T-helper 1 cell treated with Interleukin-12 subunit alpha and Interleukin-12 subunit beta and Interleukin-4 antibody, amounts not matched to agents 30 μg/mL and 1 μg/mL, for 36 hours (primary cell): Measurements from ENCODE around the gene TRIM46.
"Not testable (repeated sequence)": the region's sequence is repeated elsewhere in the genome, so short reads cannot be mapped to it uniquely, and the experiment has no call there.

ENCODE experiments used
- H3K27ac Mint-ChIP-seq: one replicate; pipeline ENCODE4 v1.8.0; 2021; ENCODE audit warnings: mild to moderate bottlenecking, mixed read lengths
- H3K27me3 Mint-ChIP-seq: one replicate; pipeline ENCODE4 v1.8.0; 2021; ENCODE audit warnings: low read depth, mixed read lengths
- H3K36me3 Mint-ChIP-seq: one replicate; pipeline ENCODE4 v1.8.0; 2021; ENCODE audit warnings: low read depth, mixed read lengths
- H3K4me1 Mint-ChIP-seq: one replicate; pipeline ENCODE4 v1.8.0; 2021; ENCODE audit warnings: low read depth, mixed read lengths
- H3K4me3 Mint-ChIP-seq: one replicate; pipeline ENCODE4 v1.8.0; 2021; ENCODE audit warnings: mild to moderate bottlenecking, moderate library complexity, mixed read lengths
- H3K9me3 Mint-ChIP-seq: one replicate; pipeline ENCODE4 v1.8.0; 2021; ENCODE audit warnings: mixed read lengths

TRIM46 gene

DNA sequence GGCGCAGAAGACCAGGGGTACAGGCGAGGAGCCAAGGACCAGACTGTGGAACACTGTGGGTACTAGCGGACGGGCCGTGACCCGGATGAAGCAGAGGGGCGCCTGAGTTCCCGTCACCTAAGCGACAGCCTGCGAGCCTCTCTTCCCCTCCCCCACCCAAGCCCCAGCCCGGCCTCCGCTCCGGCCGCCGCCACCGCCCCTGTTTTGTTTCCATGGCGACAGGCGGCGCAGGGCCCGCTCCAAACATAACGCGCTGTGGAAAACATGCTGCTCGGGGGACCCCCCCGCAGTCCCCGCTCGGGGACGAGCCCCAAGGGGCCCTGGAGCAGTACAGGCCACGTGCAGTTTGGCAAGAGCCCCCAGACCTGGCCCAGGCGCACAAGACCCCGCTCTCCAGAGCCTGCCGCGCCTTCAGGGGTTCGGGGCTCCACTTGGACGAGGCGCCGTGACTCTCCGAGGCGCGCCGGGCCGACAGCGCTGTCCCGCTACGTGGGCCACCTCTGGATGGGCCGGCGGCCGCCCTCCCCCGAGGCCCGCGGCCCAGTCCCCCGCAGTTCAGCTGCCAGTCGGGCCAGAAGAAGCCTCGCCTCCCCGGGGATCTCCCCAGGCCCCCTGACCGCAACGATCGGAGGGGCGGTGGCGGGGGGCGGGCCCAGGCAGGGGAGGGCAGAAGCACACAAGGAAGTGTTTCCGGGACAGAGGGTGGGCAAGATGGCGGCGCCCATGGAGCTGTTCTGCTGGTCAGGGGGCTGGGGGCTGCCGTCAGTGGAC is 35.1 kb downstream of the TRIM46 start, which contains the start of gene MTX1:
Gene MTX1 (plus strand): TSS at position 155 of the 771 bp plus-strand sequence. CDS start 110 bp downstream, at position 265.
- Mint-ChIP-seq H3K36me3 (peaks cover 3% of the 10 kb centered on the region), H3K9me3 (no peaks in the 10 kb centered on the region), H3K4me3 (peak within 1 kb of the TSS; percentile 85), H3K4me1 (peaks cover 24% of the 10 kb centered on the region), H3K27ac (peak within 1 kb of the TSS; percentile 93), H3K27me3 (no peaks in the 10 kb centered on the region)

DNA sequence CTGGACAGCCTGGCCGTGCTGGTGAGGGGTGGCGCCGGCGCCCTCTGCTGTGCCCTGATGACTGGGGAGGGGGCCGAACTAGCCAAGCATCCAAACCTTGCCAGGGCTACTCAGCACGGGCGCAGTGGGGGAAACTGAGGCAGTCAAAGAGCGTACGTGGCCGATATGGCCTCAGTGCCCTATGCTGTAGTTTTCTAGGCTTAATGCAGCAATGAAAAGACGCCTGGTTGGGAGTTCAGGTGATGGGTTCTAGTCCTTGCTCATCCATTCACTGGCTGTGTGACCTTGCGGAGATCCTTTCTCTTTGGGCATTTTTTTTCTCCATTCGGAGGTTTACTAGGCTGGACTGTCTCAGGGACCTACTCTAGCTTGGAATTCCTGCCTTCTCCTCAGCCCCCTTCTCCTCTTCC is 35.7 kb downstream of the TRIM46 start:
- Mint-ChIP-seq H3K4me3 (peak overlapping the region; percentile 85), H3K9me3 (no peaks in the 10 kb centered on the region)

GRCh38 chr1:155210314-155211104 is 36.9 kb downstream of the TRIM46 start:
- H3K4me1 Mint-ChIP-seq = peaks cover 30% of the 10 kb centered on the region
- H3K36me3 Mint-ChIP-seq = peaks cover 8% of the 10 kb centered on the region
- no peak overlapping the region for H3K27ac Mint-ChIP-seq
- H3K9me3 Mint-ChIP-seq = no peaks in the 10 kb centered on the region
- no peaks in the 10 kb centered on the region for H3K27me3 Mint-ChIP-seq
- peak overlapping the region; percentile 25 for H3K4me3 Mint-ChIP-seq

More for the DNA sequence above, 35.7 kb downstream of the TRIM46 start:
- Mint-ChIP-seq H3K27me3 (no peaks in the 10 kb centered on the region), H3K27ac (peak overlapping the region; percentile 83), H3K4me1 (peaks cover 24% of the 10 kb centered on the region), H3K36me3 (peaks cover 3% of the 10 kb centered on the region)

DNA sequence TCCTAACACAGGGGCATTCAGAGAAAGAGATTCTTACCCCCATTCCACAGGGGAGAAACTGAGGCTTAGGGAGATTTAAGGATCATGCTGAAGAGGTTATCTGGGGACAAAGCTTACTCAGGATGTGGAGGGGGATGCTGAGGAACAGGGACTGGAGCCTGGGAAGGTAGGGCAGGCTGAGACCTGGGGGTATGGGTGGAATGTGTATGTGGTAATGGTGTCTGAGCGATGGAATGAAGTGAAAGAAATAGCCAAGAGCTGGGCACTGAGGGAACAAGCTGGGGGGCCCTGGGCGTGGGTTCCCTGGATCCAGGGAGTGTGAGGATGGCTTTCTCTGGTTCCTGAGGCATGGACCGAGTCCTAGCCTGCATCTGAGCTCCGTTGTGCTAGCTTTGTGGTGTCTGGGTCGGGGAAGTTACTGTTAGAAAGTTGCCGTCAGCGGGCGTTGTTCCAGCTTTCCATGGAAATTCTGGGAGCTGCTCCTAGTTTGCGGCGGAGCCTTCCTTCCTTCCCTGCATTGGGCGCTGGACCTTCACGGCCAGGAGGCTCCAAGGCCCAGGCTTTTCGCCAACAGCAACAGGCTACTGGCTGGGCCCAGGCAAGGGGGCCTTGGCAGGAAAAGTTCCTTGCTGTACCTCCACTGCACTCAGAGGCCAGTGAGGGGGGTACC is 37.9 kb downstream of the TRIM46 start:
- H3K27ac Mint-ChIP-seq, H3K36me3 Mint-ChIP-seq, H3K4me3 Mint-ChIP-seq, H3K9me3 Mint-ChIP-seq, H3K27me3 Mint-ChIP-seq: not testable (repeated sequence)
- H3K4me1 Mint-ChIP-seq = peaks cover 30% of the 10 kb centered on the region

DNA sequence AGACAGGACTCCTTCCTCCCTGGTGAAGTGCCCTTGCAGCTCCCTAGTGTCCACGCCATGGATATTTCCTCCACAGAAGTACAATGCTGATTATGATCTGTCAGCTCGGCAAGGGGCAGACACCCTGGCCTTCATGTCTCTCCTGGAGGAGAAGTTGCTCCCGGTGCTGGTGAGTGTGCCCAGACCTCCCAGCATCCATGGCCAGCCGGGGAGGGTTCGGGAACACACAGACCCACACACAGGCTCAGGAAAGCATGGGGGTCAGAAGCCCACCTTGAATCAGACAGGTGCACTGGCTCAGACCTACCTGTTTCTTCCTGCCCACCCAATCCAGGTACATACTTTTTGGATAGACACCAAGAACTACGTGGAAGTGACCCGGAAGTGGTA is 38.4 kb downstream of the TRIM46 start:
- peaks cover 25% of the 10 kb centered on the region for H3K4me1 Mint-ChIP-seq
- H3K27ac Mint-ChIP-seq, H3K9me3 Mint-ChIP-seq, H3K27me3 Mint-ChIP-seq, H3K4me3 Mint-ChIP-seq: not testable (repeated sequence)
- peaks cover 11% of the 10 kb centered on the region for H3K36me3 Mint-ChIP-seq

- peaks cover 11% of the 10 kb centered on the region for H3K36me3 Mint-ChIP-seq
- H3K9me3 Mint-ChIP-seq, H3K27me3 Mint-ChIP-seq, H3K4me3 Mint-ChIP-seq: not testable (repeated sequence)
- H3K27ac Mint-ChIP-seq = peak overlapping the region; percentile 88
- H3K4me1 Mint-ChIP-seq = peaks cover 25% of the 10 kb centered on the region
Measured at GRCh38 chr1:155214702-155215101, 41.1 kb downstream of the TRIM46 start.

- Mint-ChIP-seq H3K9me3 (no peaks in the 10 kb centered on the region), H3K27me3 (no peaks in the 10 kb centered on the region), H3K27ac (peak overlapping the region; percentile 84), H3K36me3 (peaks cover 8% of the 10 kb centered on the region), H3K4me1 (peaks cover 28% of the 10 kb centered on the region), H3K4me3 (peak overlapping the region; percentile 17)
Measured at GRCh38 chr1:155218854-155219591, 45.4 kb downstream of the TRIM46 start.

- H3K36me3 Mint-ChIP-seq = peaks cover 8% of the 10 kb centered on the region
- peaks cover 28% of the 10 kb centered on the region for H3K4me1 Mint-ChIP-seq
- H3K9me3 Mint-ChIP-seq = no peaks in the 10 kb centered on the region
- no peaks in the 10 kb centered on the region for H3K27me3 Mint-ChIP-seq
- H3K4me3 Mint-ChIP-seq = peak overlapping the region; percentile 17
- peak overlapping the region; percentile 84 for H3K27ac Mint-ChIP-seq
Measured at GRCh38 chr1:155219592-155220031, 46.0 kb downstream of the TRIM46 start.

GRCh38 chr1:155220211-155220965 is 46.7 kb downstream of the TRIM46 start:
- H3K27me3 Mint-ChIP-seq, H3K4me3 Mint-ChIP-seq, H3K36me3 Mint-ChIP-seq, H3K9me3 Mint-ChIP-seq: not testable (repeated sequence)
- Mint-ChIP-seq H3K27ac (peak overlapping the region; percentile 84), H3K4me1 (peaks cover 25% of the 10 kb centered on the region)

DNA sequence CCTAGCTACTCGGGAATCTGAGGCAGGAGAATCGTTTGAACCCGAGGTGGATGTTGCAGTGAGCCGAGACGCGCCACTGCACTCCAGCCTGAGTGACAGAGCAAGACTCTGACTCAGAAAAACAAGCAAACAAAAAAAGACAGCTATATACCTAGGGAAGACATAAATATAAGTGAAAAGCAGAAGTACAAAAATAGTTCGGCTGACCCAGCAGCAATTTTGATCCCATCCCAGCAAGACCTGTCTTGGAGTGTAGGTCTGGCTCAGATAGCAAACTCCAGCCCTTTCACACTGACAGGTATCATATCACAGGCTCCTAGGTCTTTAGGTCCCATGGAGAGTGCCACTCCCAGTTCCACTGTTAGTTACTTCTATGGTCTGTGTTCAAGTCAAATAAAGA is 49.4 kb downstream of the TRIM46 start:
- H3K4me3 Mint-ChIP-seq = no peak overlapping the region
- no peak overlapping the region for H3K27ac Mint-ChIP-seq
- no peaks in the 10 kb centered on the region for H3K9me3 Mint-ChIP-seq
- H3K4me1 Mint-ChIP-seq = peaks cover 40% of the 10 kb centered on the region
- H3K27me3 Mint-ChIP-seq = no peaks in the 10 kb centered on the region
- no peaks in the 10 kb centered on the region for H3K36me3 Mint-ChIP-seq

GRCh38 chr1:155225404-155225759 is 51.7 kb downstream of the TRIM46 start:
- H3K36me3 Mint-ChIP-seq, H3K9me3 Mint-ChIP-seq, H3K27ac Mint-ChIP-seq, H3K27me3 Mint-ChIP-seq: not testable (repeated sequence)
- Mint-ChIP-seq H3K4me1 (peaks cover 25% of the 10 kb centered on the region), H3K4me3 (peak overlapping the region; percentile 31)

DNA sequence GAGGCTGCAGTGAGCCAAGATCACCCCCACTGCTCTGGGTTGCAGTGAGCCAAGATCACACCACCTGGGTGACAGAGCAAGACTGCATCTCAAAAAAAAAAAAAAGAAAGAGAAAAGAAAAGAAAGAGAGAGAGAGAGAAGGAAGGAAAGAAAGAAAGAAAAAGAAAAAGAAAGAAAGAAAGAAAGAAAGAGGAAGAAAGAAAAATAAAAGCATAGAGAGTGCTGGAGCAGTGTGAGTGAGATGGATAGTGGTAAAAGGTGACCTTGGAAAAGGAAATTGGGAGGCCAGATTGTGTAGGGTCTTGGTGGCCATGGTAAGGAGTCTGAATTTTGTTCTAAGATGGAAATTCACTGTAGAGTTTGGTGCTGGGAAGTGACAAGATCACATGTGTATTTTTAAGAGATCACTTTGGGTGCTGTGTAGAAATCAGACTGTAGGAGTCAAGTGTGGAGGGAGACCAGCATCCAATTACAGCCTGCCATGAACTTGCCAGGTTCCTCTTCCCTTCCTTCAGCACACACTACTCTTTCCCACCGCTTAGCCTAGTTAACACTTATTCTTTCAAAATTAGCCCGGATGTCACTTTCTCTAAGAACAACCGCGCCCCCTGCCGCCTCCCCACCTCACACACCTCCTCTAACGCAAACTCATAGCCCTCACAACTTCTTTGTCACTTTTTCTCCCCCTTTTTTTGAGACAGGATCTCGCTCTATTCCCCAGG is 52.7 kb downstream of the TRIM46 start:
- no peaks in the 10 kb centered on the region for H3K27me3 Mint-ChIP-seq
- peak overlapping the region; percentile 95 for H3K4me3 Mint-ChIP-seq
- no peaks in the 10 kb centered on the region for H3K36me3 Mint-ChIP-seq
- peak overlapping the region; percentile 91 for H3K27ac Mint-ChIP-seq
- peaks cover 21% of the 10 kb centered on the region for H3K4me1 Mint-ChIP-seq
- no peaks in the 10 kb centered on the region for H3K9me3 Mint-ChIP-seq

DNA sequence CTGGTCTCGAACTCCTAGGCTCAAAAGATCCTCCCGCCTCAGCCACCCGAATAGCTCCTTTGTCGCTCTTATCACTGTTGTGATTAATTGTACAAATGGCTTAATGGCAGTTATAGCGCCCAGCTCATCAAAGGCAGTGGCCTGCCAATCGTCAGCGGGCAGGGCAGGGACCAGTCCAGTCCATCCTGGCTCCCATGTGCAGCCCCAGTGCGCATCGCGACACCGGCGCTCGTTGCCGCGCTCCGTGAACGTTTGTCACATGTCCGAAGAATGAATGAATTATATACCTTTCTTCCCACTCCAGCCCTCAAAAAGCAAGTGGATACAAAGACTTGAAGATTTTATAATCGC is 53.2 kb downstream of the TRIM46 start:
- Mint-ChIP-seq H3K4me3 (peak overlapping the region; percentile 95), H3K27ac (peak overlapping the region; percentile 91), H3K36me3 (no peaks in the 10 kb centered on the region)

More for the DNA sequence above, 53.2 kb downstream of the TRIM46 start:
- peaks cover 21% of the 10 kb centered on the region for H3K4me1 Mint-ChIP-seq
- H3K9me3 Mint-ChIP-seq = no peaks in the 10 kb centered on the region
- H3K27me3 Mint-ChIP-seq = no peaks in the 10 kb centered on the region
